Measurements from ENCODE around the gene STPG1. TPM values are rescaled to one million over a fixed set of nuclear protein-coding genes. Genes with fewer than 3 reads are reported as not detected.

The STPG1 gene
- total RNA-seq, 2 experiments from 2014 or later: 1.8 to 2.4 TPM

GRCh38 chr1:24348196-24348595 lies 65.4 kb downstream of the STPG1 start:
- no peak for ATAC-seq (ENCODE audit: poor library complexity)
- intact Hi-C loops (cut with DNase I, micrococcal nuclease): no loop called here
- TF ChIP-seq CTCF (IDR thresholded peaks at IDR 0.05): no peak
- H3K36me3 ChIP-seq (ENCODE audit: insufficient read depth, low read length): no peaks in the 10 kb centered on the region
- H3K27ac ChIP-seq (ENCODE audit: low read depth in 1 of 2, low read length in 2 of 2): no peak overlapping the region
- peaks cover 10% of the 10 kb centered on the region for H3K4me1 ChIP-seq (ENCODE audit: insufficient read depth, low read length)
- POLR2A ChIA-PET: no interaction called here
- CTCF ChIA-PET: no interaction called here
- DNase-seq: no peak
- Mint-ChIP-seq H3K4me3 (no peak overlapping the region), H3K9me3 (no peaks in the 10 kb centered on the region), H3K36me3 (ENCODE audit: low read depth) (no peaks in the 10 kb centered on the region), H3K4me1 (ENCODE audit: low read depth) (peaks cover 25% of the 10 kb centered on the region), H3K27ac (no peak overlapping the region), H3K27me3 (no peaks in the 10 kb centered on the region)
- no peaks in the 10 kb centered on the region for H3K9me3 ChIP-seq (ENCODE audit: control insufficient read depth in 1 of 2, insufficient read depth in 1 of 2, low read length in 2 of 2)
- peaks cover 0 to 3% of the 10 kb centered on the region in 2 experiments for H3K27me3 ChIP-seq (ENCODE audit: control insufficient read depth in 1 of 2, insufficient read depth in 2 of 2, low read length in 2 of 2)
- no peak overlapping the region for H3K4me3 ChIP-seq (ENCODE audit: low read length)

GRCh38 chr1:24347159-24347934 lies 66.2 kb downstream of the STPG1 start:
- peaks cover 24% of the 10 kb centered on the region for H3K4me1 Mint-ChIP-seq (ENCODE audit: low read depth)

GRCh38 chr1:24345334-24345733 lies 68.2 kb downstream of the STPG1 start:
- ChIA-PET CTCF (no interaction called here), POLR2A (no interaction called here)
- ATAC-seq (ENCODE audit: poor library complexity) (no peak), DNase-seq (no peak)
- TF ChIP-seq CTCF (IDR thresholded peaks at IDR 0.05): no peak
- Mint-ChIP-seq H3K9me3 (no peaks in the 10 kb centered on the region), H3K36me3 (ENCODE audit: low read depth) (no peaks in the 10 kb centered on the region), H3K27me3 (no peaks in the 10 kb centered on the region), H3K27ac (no peak overlapping the region), H3K4me3 (no peak overlapping the region), H3K4me1 (ENCODE audit: low read depth) (peaks cover 10% of the 10 kb centered on the region)
- Histone ChIP-seq H3K27ac (ENCODE audit: low read depth in 1 of 2, low read length in 2 of 2) (no peak overlapping the region), H3K36me3 (ENCODE audit: insufficient read depth, low read length) (no peaks in the 10 kb centered on the region), H3K4me1 (ENCODE audit: insufficient read depth, low read length) (no peaks in the 10 kb centered on the region), H3K4me3 (ENCODE audit: low read length) (no peak overlapping the region), H3K9me3 (ENCODE audit: control insufficient read depth in 1 of 2, insufficient read depth in 1 of 2, low read length in 2 of 2) (no peaks in the 10 kb centered on the region), H3K27me3 (ENCODE audit: control insufficient read depth in 1 of 2, insufficient read depth in 2 of 2, low read length in 2 of 2) (peaks cover 0 to 3% of the 10 kb centered on the region in 2 experiments)
- intact Hi-C loops (cut with DNase I, micrococcal nuclease): no loop called here

More at GRCh38 chr1:24347159-24347934, 66.2 kb downstream of the STPG1 start:
- Histone ChIP-seq H3K27me3 (ENCODE audit: control insufficient read depth in 1 of 2, insufficient read depth in 2 of 2, low read length in 2 of 2) (peaks cover 0 to 3% of the 10 kb centered on the region in 2 experiments), H3K27ac (ENCODE audit: low read depth in 1 of 2, low read length in 2 of 2) (no peak overlapping the region), H3K36me3 (ENCODE audit: insufficient read depth, low read length) (no peaks in the 10 kb centered on the region), H3K4me3 (ENCODE audit: low read length) (no peak overlapping the region), H3K4me1 (ENCODE audit: insufficient read depth, low read length) (peaks cover 9% of the 10 kb centered on the region), H3K9me3 (ENCODE audit: control insufficient read depth in 1 of 2, insufficient read depth in 1 of 2, low read length in 2 of 2) (no peaks in the 10 kb centered on the region)
- DNase-seq (no peak), ATAC-seq (ENCODE audit: poor library complexity) (no peak)
- intact Hi-C loops (cut with DNase I, micrococcal nuclease): no loop called here
- ChIA-PET POLR2A (no interaction called here), CTCF (no interaction called here)
- H3K9me3 Mint-ChIP-seq: no peaks in the 10 kb centered on the region
- no peaks in the 10 kb centered on the region for H3K36me3 Mint-ChIP-seq (ENCODE audit: low read depth)
- no peak overlapping the region for H3K4me3 Mint-ChIP-seq
- no peak overlapping the region for H3K27ac Mint-ChIP-seq
- TF ChIP-seq CTCF (IDR thresholded peaks at IDR 0.05): no peak
- H3K27me3 Mint-ChIP-seq: no peaks in the 10 kb centered on the region
